ENCODE results near the gene NTSR1. TPM values are rescaled to one million over a fixed set of nuclear protein-coding genes. Genes with fewer than 3 reads are reported as not detected.

Gene NTSR1
- total RNA-seq, 4 donors from 2014 or later, result 0.04 to 0.13 TPM; not detected in 2

GRCh38 chr20:62736407-62737071 lies 27.9 kb downstream of the NTSR1 start:
- Histone ChIP-seq H3K4me3 (no peak overlapping the region), H3K36me3 (no peaks in the 10 kb centered on the region), H3K9me3 (no peaks in the 10 kb centered on the region), H3K4me1 (no peaks in the 10 kb centered on the region), H3K27me3 (peaks cover 37 to 48% (median 46%) of the 10 kb centered on the region in 3 donors), H3K27ac (no peak overlapping the region)
- intact Hi-C loops (cut with DNase I; ENCODE audit: low total_unique reads), result no loop called here
- no peak for ATAC-seq
- in situ Hi-C loops (cut with MboI; ENCODE audit: low sequenced_read_pairs in 4 of 4), result no loop called here
- DNase-seq, result peak in 1 of 2 donors; percentile 4
- TF ChIP-seq, protein P1, sequence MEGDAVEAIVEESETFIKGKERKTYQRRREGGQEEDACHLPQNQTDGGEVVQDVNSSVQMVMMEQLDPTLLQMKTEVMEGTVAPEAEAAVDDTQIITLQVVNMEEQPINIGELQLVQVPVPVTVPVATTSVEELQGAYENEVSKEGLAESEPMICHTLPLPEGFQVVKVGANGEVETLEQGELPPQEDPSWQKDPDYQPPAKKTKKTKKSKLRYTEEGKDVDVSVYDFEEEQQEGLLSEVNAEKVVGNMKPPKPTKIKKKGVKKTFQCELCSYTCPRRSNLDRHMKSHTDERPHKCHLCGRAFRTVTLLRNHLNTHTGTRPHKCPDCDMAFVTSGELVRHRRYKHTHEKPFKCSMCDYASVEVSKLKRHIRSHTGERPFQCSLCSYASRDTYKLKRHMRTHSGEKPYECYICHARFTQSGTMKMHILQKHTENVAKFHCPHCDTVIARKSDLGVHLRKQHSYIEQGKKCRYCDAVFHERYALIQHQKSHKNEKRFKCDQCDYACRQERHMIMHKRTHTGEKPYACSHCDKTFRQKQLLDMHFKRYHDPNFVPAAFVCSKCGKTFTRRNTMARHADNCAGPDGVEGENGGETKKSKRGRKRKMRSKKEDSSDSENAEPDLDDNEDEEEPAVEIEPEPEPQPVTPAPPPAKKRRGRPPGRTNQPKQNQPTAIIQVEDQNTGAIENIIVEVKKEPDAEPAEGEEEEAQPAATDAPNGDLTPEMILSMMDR (IDR thresholded peaks at IDR 0.05 in 4 of 5, conservative IDR thresholded peaks at IDR 0.05 in 1 of 5), result no peak
- no peak for TF ChIP-seq POLR2A (IDR thresholded peaks at IDR 0.05)

- intact Hi-C loops (cut with DNase I; ENCODE audit: low total_unique reads), result no loop called here
- Histone ChIP-seq H3K4me1 (no peaks in the 10 kb centered on the region), H3K27ac (no peak overlapping the region), H3K4me3 (no peak overlapping the region), H3K27me3 (peaks cover 37 to 56% (median 52%) of the 10 kb centered on the region in 3 donors), H3K36me3 (no peaks in the 10 kb centered on the region), H3K9me3 (no peaks in the 10 kb centered on the region)
- in situ Hi-C loops (cut with MboI; ENCODE audit: low sequenced_read_pairs in 4 of 4), result no loop called here
- no peak for TF ChIP-seq POLR2A (IDR thresholded peaks at IDR 0.05)
- TF ChIP-seq, protein P1 (IDR thresholded peaks at IDR 0.05 in 4 of 5, conservative IDR thresholded peaks at IDR 0.05 in 1 of 5), result no peak
- DNase-seq (peak in 1 of 2 donors; percentile 4), ATAC-seq (no peak)
These were observed 28.7 kb downstream of the NTSR1 start for GRCh38 chr20:62737271-62737811.

GRCh38 chr20:62738025-62738881 lies 29.6 kb downstream of the NTSR1 start:
- in situ Hi-C loops (cut with MboI; ENCODE audit: low sequenced_read_pairs in 4 of 4) (no loop called here), intact Hi-C loops (cut with DNase I; ENCODE audit: low total_unique reads) (no loop called here)
- peaks cover 33 to 65% (median 56%) of the 10 kb centered on the region in 3 donors for H3K27me3 ChIP-seq
- ATAC-seq (no peak), DNase-seq (no peak)
- H3K9me3 ChIP-seq, result no peaks in the 10 kb centered on the region
- H3K27ac ChIP-seq, result no peak overlapping the region
- H3K36me3 ChIP-seq, result no peaks in the 10 kb centered on the region
- no peaks in the 10 kb centered on the region for H3K4me1 ChIP-seq
- H3K4me3 ChIP-seq, result no peak overlapping the region
- TF ChIP-seq, protein P1 (IDR thresholded peaks at IDR 0.05 in 4 of 5, conservative IDR thresholded peaks at IDR 0.05 in 1 of 5), result no peak
- TF ChIP-seq POLR2A (IDR thresholded peaks at IDR 0.05), result no peak

DNA sequence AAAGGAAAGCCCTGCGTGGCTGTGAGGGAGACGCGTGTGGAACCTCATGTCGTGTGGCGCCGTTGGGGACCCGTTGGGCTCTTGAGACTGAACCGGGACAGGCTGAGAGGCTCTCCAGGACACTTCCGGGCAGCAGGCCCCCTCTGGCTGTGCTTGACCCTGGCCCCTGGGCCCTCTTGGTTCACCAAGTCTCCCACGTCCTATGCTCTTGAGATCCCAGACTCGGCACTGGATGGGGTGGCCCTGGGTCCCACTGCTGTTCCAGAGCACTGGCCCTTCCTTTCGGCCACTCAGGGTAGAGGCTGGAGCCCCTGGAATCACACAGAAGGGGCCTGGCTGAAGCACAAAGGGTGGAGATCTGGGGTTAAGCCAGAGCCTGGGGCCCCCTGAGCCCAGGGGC lies 30.4 kb downstream of the NTSR1 start:
- no peaks in the 10 kb centered on the region for H3K4me1 ChIP-seq
- no peak for TF ChIP-seq POLR2A (IDR thresholded peaks at IDR 0.05)
- TF ChIP-seq, protein P1 (IDR thresholded peaks at IDR 0.05 in 4 of 5, conservative IDR thresholded peaks at IDR 0.05 in 1 of 5), result no peak
- H3K27me3 ChIP-seq, result peaks cover 36 to 66% (median 58%) of the 10 kb centered on the region in 3 donors
- ATAC-seq (no peak), DNase-seq (no peak)
- no peaks in the 10 kb centered on the region for H3K36me3 ChIP-seq
- in situ Hi-C loops (cut with MboI; ENCODE audit: low sequenced_read_pairs in 4 of 4) (no loop called here), intact Hi-C loops (cut with DNase I; ENCODE audit: low total_unique reads) (no loop called here)
- no peak overlapping the region for H3K27ac ChIP-seq
- H3K4me3 ChIP-seq, result no peak overlapping the region
- no peaks in the 10 kb centered on the region for H3K9me3 ChIP-seq
